Prostate gland (tissue), 2 donors: ENCODE measurements around the gene WDR86. TPM values are rescaled to one million over a fixed set of nuclear protein-coding genes. Genes with fewer than 3 reads are reported as not detected.

Source experiments
- DNase-seq: peaks from one replicate; pipeline ENCODE4 v3.0.0-alpha.2; 2019; ENCODE audit warnings: low spot score
- H3K27ac ChIP-seq, 2 donors: fragments of 200-600 bp; sonication (generic); 2 replicates each; pipeline ENCODE4 v1.5.1; 2017 to 2019
- H3K27me3 ChIP-seq: fragments of 200-600 bp; sonication (generic); replicated peaks from 2 replicates; pipeline ENCODE4 v1.5.1; 2019; ENCODE audit not compliant: insufficient read depth
- H3K36me3 ChIP-seq, 2 donors: fragments of 200-600 bp; sonication (generic); 1 replicate in 1 of 2; 2 replicates in 1 of 2; pipeline versions ENCODE4 v1.5.1 to v1.8.1; 2017 to 2019
- H3K4me1 ChIP-seq: fragments of 200-600 bp; sonication (generic); replicated peaks from 2 replicates; pipeline ENCODE4 v1.5.1; 2019
- H3K4me3 ChIP-seq, 2 donors: fragments of 200-600 bp; sonication (generic); 2 replicates each; pipeline ENCODE4 v1.5.1; 2017 to 2019
- H3K9me3 ChIP-seq: fragments of 200-600 bp; sonication (generic); 2 replicates; pipeline ENCODE4 v1.5.1; 2017
- CTCF ChIP-seq, 4 experiments: fragments of 200-600 bp in 2 of 4; fragments of 450-650 bp in 2 of 4; sonication (generic) in 2 of 4; IDR thresholded peaks; 1 replicate in 3 of 4; 2 replicates in 1 of 4; pipeline ENCODE4 v1.5.1; 2016 to 2019; ENCODE audit warnings: antibody characterized with exemption in 4 of 4, mild to moderate bottlenecking in 2 of 4, moderate library complexity in 2 of 4
- POLR2A ChIP-seq: fragments of 450-650 bp; IDR thresholded peaks from one replicate; pipeline ENCODE4 v1.6.1; 2016; ENCODE audit warnings: antibody characterized with exemption, mild to moderate bottlenecking
- POLR2AphosphoS5 ChIP-seq: sonication (generic); formaldehyde crosslinking; IDR thresholded peaks from one replicate; pipeline ENCODE4 v1.6.1; 2017; ENCODE audit warnings: antibody characterized with exemption
- WGBS: methylation state at CpG from one replicate; pipeline ENCODE4 v1.1.5; 2018; 5-methylcytosine and 5-hydroxymethylcytosine counted together
- intact Hi-C: fragments of 100-400 bp; cut with DNase I; formaldehyde crosslinking; loops from one replicate; pipeline ENCODE4 v1.14.2; 2022
- total RNA-seq, 2 donors: library from RNA; depleted of rRNA; stranded (reverse); fragments of >200 nt; gene quantifications; one replicate each; pipeline ENCODE4 v1.1.0, GENCODE V29; 2016

WDR86 gene
- total RNA-seq, 2 donors from 2014 or later, result 3.6 to 12.8 TPM

- no peak for DNase-seq
- no peaks in the 10 kb centered on the region for H3K9me3 ChIP-seq
- intact Hi-C loops, result no loop called here
- no peaks in the 10 kb centered on the region for H3K27me3 ChIP-seq
- TF ChIP-seq POLR2A (no peak), POLR2AphosphoS5 (no peak), CTCF (IDR thresholded peaks at IDR 0.05) (no peak)
- H3K27ac ChIP-seq, result peak overlapping the region; percentile 40 to 60
- H3K4me3 ChIP-seq, result no peak overlapping the region
- H3K4me1 ChIP-seq, result peaks cover 4% of the 10 kb centered on the region
- H3K36me3 ChIP-seq, result no peaks in the 10 kb centered on the region
- WGBS, result 16% methylated on average over 9 of the region's 10 CpGs
Measured at GRCh38 chr7:151440799-151441445, 31.1 kb upstream of the WDR86 start.

GRCh38 chr7:151439855-151440798 is 30.3 kb upstream of the WDR86 start, which contains the start of gene CRYGN:
Gene CRYGN (minus strand): TSS chr7:151440141. CDS start chr7:151439917, 224 bp downstream.
- Histone ChIP-seq H3K27me3 (no peaks in the 10 kb centered on the region), H3K9me3 (no peaks in the 10 kb centered on the region), H3K4me1 (peaks cover 4% of the 10 kb centered on the region), H3K36me3 (no peaks in the 10 kb centered on the region), H3K27ac (peak within 1 kb of the TSS; percentile 40 to 60), H3K4me3 (peak within 1 kb of the TSS in 1 of 2 donors; percentile 26)
- TF ChIP-seq POLR2AphosphoS5 (no peak), CTCF (IDR thresholded peaks at IDR 0.05) (no peak), POLR2A (no peak)
- intact Hi-C loops, result no loop called here
- DNase-seq, result no peak
- 18% methylated on average over 38 of the region's 51 CpGs for WGBS

- no peak for TF ChIP-seq POLR2AphosphoS5
- TF ChIP-seq POLR2A, result no peak
- TF ChIP-seq CTCF (IDR thresholded peaks at IDR 0.05), result no peak
- DNase-seq, result no peak
- H3K36me3 ChIP-seq, result no peaks in the 10 kb centered on the region
- H3K4me3 ChIP-seq, result no peak overlapping the region
- H3K9me3 ChIP-seq, result no peaks in the 10 kb centered on the region
- no peaks in the 10 kb centered on the region for H3K27me3 ChIP-seq
- 96% methylated on average over 17 of the region's 17 CpGs for WGBS
- intact Hi-C loops, result no loop called here
- peaks cover 4% of the 10 kb centered on the region for H3K4me1 ChIP-seq
- no peak overlapping the region for H3K27ac ChIP-seq
Measured at GRCh38 chr7:151438864-151439601, 29.2 kb upstream of the WDR86 start.

- Histone ChIP-seq H3K36me3 (no peaks in the 10 kb centered on the region), H3K27ac (no peak overlapping the region), H3K9me3 (no peaks in the 10 kb centered on the region), H3K27me3 (no peaks in the 10 kb centered on the region), H3K4me1 (peaks cover 4% of the 10 kb centered on the region), H3K4me3 (no peak overlapping the region)
- 94% methylated on average over 23 of the region's 23 CpGs for WGBS
- intact Hi-C loops, result no loop called here
- no peak for TF ChIP-seq POLR2A
- TF ChIP-seq POLR2AphosphoS5, result no peak
- TF ChIP-seq CTCF (IDR thresholded peaks at IDR 0.05), result no peak
- no peak for DNase-seq
Measured at GRCh38 chr7:151437866-151438516, 28.2 kb upstream of the WDR86 start.
